ENCODE measurements around the gene TCF19.
A peak's percentile ranks its signal among the peaks of the same experiment; 100 is the strongest.
"Not testable (repeated sequence)": the region's sequence is repeated elsewhere in the genome, so short reads cannot be mapped to it uniquely, and the experiment has no call there.

Gene TCF19

GRCh38 chr6:31175971-31176370 is 17.6 kb downstream of the TCF19 start:
- H3K27me3 ChIP-seq (replicated peaks; ENCODE audit: control insufficient read depth, insufficient read depth, low read length): no peaks in the 10 kb centered on the region
- H3K9me3 ChIP-seq (ENCODE audit: control insufficient read depth, low read length): no peaks in the 10 kb centered on the region
- H3K4me3 ChIP-seq (ENCODE audit: low read length): no peak overlapping the region
- no peaks in the 10 kb centered on the region for H3K36me3 ChIP-seq (ENCODE audit: control insufficient read depth, insufficient read depth, low read length, severe bottlenecking)
- peaks cover 12% of the 10 kb centered on the region for H3K4me1 ChIP-seq (ENCODE audit: control insufficient read depth, insufficient read depth, low read length)
- H3K9ac ChIP-seq (ENCODE audit: low read length): no peak overlapping the region
- DNase-seq (ENCODE audit: low read depth): peak; percentile 28

GRCh38 chr6:31178143-31179041 is 20.0 kb downstream of the TCF19 start:
- Histone ChIP-seq H3K9me3 (ENCODE audit: control insufficient read depth, low read length) (no peaks in the 10 kb centered on the region), H3K27me3 (replicated peaks; ENCODE audit: control insufficient read depth, insufficient read depth, low read length) (no peaks in the 10 kb centered on the region), H3K4me3 (ENCODE audit: low read length) (no peak overlapping the region), H3K36me3 (ENCODE audit: control insufficient read depth, insufficient read depth, low read length, severe bottlenecking) (no peaks in the 10 kb centered on the region), H3K9ac (ENCODE audit: low read length) (no peak overlapping the region), H3K4me1 (ENCODE audit: control insufficient read depth, insufficient read depth, low read length) (peaks cover 12% of the 10 kb centered on the region)
- DNase-seq (ENCODE audit: low read depth): no peak

- H3K27me3 ChIP-seq (replicated peaks; ENCODE audit: control insufficient read depth, insufficient read depth, low read length): no peaks in the 10 kb centered on the region
- peaks cover 12% of the 10 kb centered on the region for H3K4me1 ChIP-seq (ENCODE audit: control insufficient read depth, insufficient read depth, low read length)
- no peak for DNase-seq (ENCODE audit: low read depth)
- H3K9me3 ChIP-seq (ENCODE audit: control insufficient read depth, low read length): no peaks in the 10 kb centered on the region
- H3K36me3 ChIP-seq (ENCODE audit: control insufficient read depth, insufficient read depth, low read length, severe bottlenecking): no peaks in the 10 kb centered on the region
- no peak overlapping the region for H3K9ac ChIP-seq (ENCODE audit: low read length)
- H3K4me3 ChIP-seq (ENCODE audit: low read length): no peak overlapping the region
Observed at GRCh38 chr6:31179042-31179386, 20.6 kb downstream of the TCF19 start.

- Histone ChIP-seq H3K4me1 (ENCODE audit: control insufficient read depth, insufficient read depth, low read length) (peaks cover 12% of the 10 kb centered on the region), H3K36me3 (ENCODE audit: control insufficient read depth, insufficient read depth, low read length, severe bottlenecking) (no peaks in the 10 kb centered on the region), H3K9ac (ENCODE audit: low read length) (peak overlapping the region; percentile 82), H3K27me3 (replicated peaks; ENCODE audit: control insufficient read depth, insufficient read depth, low read length) (no peaks in the 10 kb centered on the region), H3K4me3 (ENCODE audit: low read length) (peak overlapping the region; percentile 84), H3K9me3 (ENCODE audit: control insufficient read depth, low read length) (no peaks in the 10 kb centered on the region)
- no peak for DNase-seq (ENCODE audit: low read depth)
Observed at GRCh38 chr6:31179896-31180295, 21.5 kb downstream of the TCF19 start.

GRCh38 chr6:31180500-31180899 is 22.1 kb downstream of the TCF19 start:
- peak overlapping the region; percentile 84 for H3K4me3 ChIP-seq (ENCODE audit: low read length)
- peak overlapping the region; percentile 82 for H3K9ac ChIP-seq (ENCODE audit: low read length)
- H3K4me1 ChIP-seq (ENCODE audit: control insufficient read depth, insufficient read depth, low read length): peaks cover 9% of the 10 kb centered on the region
- no peaks in the 10 kb centered on the region for H3K9me3 ChIP-seq (ENCODE audit: control insufficient read depth, low read length)
- no peaks in the 10 kb centered on the region for H3K36me3 ChIP-seq (ENCODE audit: control insufficient read depth, insufficient read depth, low read length, severe bottlenecking)
- H3K27me3 ChIP-seq (replicated peaks; ENCODE audit: control insufficient read depth, insufficient read depth, low read length): no peaks in the 10 kb centered on the region
- DNase-seq (ENCODE audit: low read depth): no peak

- H3K9ac ChIP-seq (ENCODE audit: low read length); H3K4me3 ChIP-seq (ENCODE audit: low read length); H3K36me3 ChIP-seq (ENCODE audit: control insufficient read depth, insufficient read depth, low read length, severe bottlenecking); DNase-seq (ENCODE audit: low read depth); H3K27me3 ChIP-seq (replicated peaks; ENCODE audit: control insufficient read depth, insufficient read depth, low read length); H3K9me3 ChIP-seq (ENCODE audit: control insufficient read depth, low read length); H3K4me1 ChIP-seq (ENCODE audit: control insufficient read depth, insufficient read depth, low read length): not testable (repeated sequence)
Observed at GRCh38 chr6:31183287-31183686, 24.9 kb downstream of the TCF19 start.

- not testable (repeated sequence) for H3K4me1 ChIP-seq (ENCODE audit: control insufficient read depth, insufficient read depth, low read length); H3K9ac ChIP-seq (ENCODE audit: low read length); DNase-seq (ENCODE audit: low read depth); H3K36me3 ChIP-seq (ENCODE audit: control insufficient read depth, insufficient read depth, low read length, severe bottlenecking); H3K9me3 ChIP-seq (ENCODE audit: control insufficient read depth, low read length); H3K27me3 ChIP-seq (replicated peaks; ENCODE audit: control insufficient read depth, insufficient read depth, low read length); H3K4me3 ChIP-seq (ENCODE audit: low read length)
Observed at GRCh38 chr6:31183859-31184258, 25.5 kb downstream of the TCF19 start.

GRCh38 chr6:31185695-31186051 is 27.3 kb downstream of the TCF19 start:
- not testable (repeated sequence) for H3K36me3 ChIP-seq (ENCODE audit: control insufficient read depth, insufficient read depth, low read length, severe bottlenecking); H3K27me3 ChIP-seq (replicated peaks; ENCODE audit: control insufficient read depth, insufficient read depth, low read length); H3K9me3 ChIP-seq (ENCODE audit: control insufficient read depth, low read length); H3K4me1 ChIP-seq (ENCODE audit: control insufficient read depth, insufficient read depth, low read length); DNase-seq (ENCODE audit: low read depth)
- Histone ChIP-seq H3K4me3 (ENCODE audit: low read length) (peak overlapping the region; percentile 70), H3K9ac (ENCODE audit: low read length) (peak overlapping the region; percentile 76)

- H3K9me3 ChIP-seq (ENCODE audit: control insufficient read depth, low read length): no peaks in the 10 kb centered on the region
- peak overlapping the region; percentile 70 for H3K4me3 ChIP-seq (ENCODE audit: low read length)
- no peak for DNase-seq (ENCODE audit: low read depth)
- no peaks in the 10 kb centered on the region for H3K27me3 ChIP-seq (replicated peaks; ENCODE audit: control insufficient read depth, insufficient read depth, low read length)
- H3K9ac ChIP-seq (ENCODE audit: low read length): peak overlapping the region; percentile 76
- no peaks in the 10 kb centered on the region for H3K36me3 ChIP-seq (ENCODE audit: control insufficient read depth, insufficient read depth, low read length, severe bottlenecking)
- peaks cover 4% of the 10 kb centered on the region for H3K4me1 ChIP-seq (ENCODE audit: control insufficient read depth, insufficient read depth, low read length)
Observed at GRCh38 chr6:31186052-31186734, 27.8 kb downstream of the TCF19 start.

- Histone ChIP-seq H3K36me3 (ENCODE audit: control insufficient read depth, insufficient read depth, low read length, severe bottlenecking) (no peaks in the 10 kb centered on the region), H3K9ac (ENCODE audit: low read length) (no peak overlapping the region), H3K9me3 (ENCODE audit: control insufficient read depth, low read length) (no peaks in the 10 kb centered on the region), H3K4me3 (ENCODE audit: low read length) (no peak overlapping the region), H3K4me1 (ENCODE audit: control insufficient read depth, insufficient read depth, low read length) (peaks cover 4% of the 10 kb centered on the region), H3K27me3 (replicated peaks; ENCODE audit: control insufficient read depth, insufficient read depth, low read length) (no peaks in the 10 kb centered on the region)
- DNase-seq (ENCODE audit: low read depth): no peak
Observed at GRCh38 chr6:31187780-31188194, 29.4 kb downstream of the TCF19 start.

- H3K27me3 ChIP-seq (replicated peaks; ENCODE audit: control insufficient read depth, insufficient read depth, low read length); H3K4me1 ChIP-seq (ENCODE audit: control insufficient read depth, insufficient read depth, low read length); H3K4me3 ChIP-seq (ENCODE audit: low read length); H3K9me3 ChIP-seq (ENCODE audit: control insufficient read depth, low read length); DNase-seq (ENCODE audit: low read depth); H3K36me3 ChIP-seq (ENCODE audit: control insufficient read depth, insufficient read depth, low read length, severe bottlenecking); H3K9ac ChIP-seq (ENCODE audit: low read length): not testable (repeated sequence)
Observed at GRCh38 chr6:31189223-31189622, 30.8 kb downstream of the TCF19 start.
